Measurements from ENCODE around the gene DNAJC4.
"Not testable (repeated sequence)": the region's sequence is repeated elsewhere in the genome, so short reads cannot be mapped to it uniquely, and the experiment has no call there.

- TF ChIP-seq EP300 (IDR thresholded peaks at IDR 0.05; ENCODE audit: borderline replicate concordance); TCF12 (IDR thresholded peaks at IDR 0.05; ENCODE audit: low read depth); RAD21 (IDR thresholded peaks at IDR 0.05; ENCODE audit: low read depth); REST (IDR thresholded peaks at IDR 0.05; ENCODE audit: low read depth); FOXM1 (IDR thresholded peaks at IDR 0.05; ENCODE audit: borderline replicate concordance, low read depth); TAF1 (IDR thresholded peaks at IDR 0.05; ENCODE audit: low read depth); CEBPB (IDR thresholded peaks at IDR 0.05); TEAD4 (IDR thresholded peaks at IDR 0.05); EGR1 (IDR thresholded peaks at IDR 0.05): not testable (repeated sequence)
- peak; percentile 21; the same call in 1 of the 2 replicates for TF ChIP-seq MAX (IDR thresholded peaks at IDR 0.05)
Observed at GRCh38 chr11:64246621-64246870, 16.2 kb downstream of the DNAJC4 start.

Measured in Ishikawa (cell line).